Femur (tissue), 1 donor: ENCODE measurements around the gene PROP1.
"Not testable (repeated sequence)": the region's sequence is repeated elsewhere in the genome, so short reads cannot be mapped to it uniquely, and the experiment has no call there.

Source experiments
- DNase-seq: peaks from one replicate; pipeline ENCODE4 v3.0.0-alpha.2; 2017

The PROP1 gene

GRCh38 chr5:177943805-177944736, 52.0 kb downstream of the PROP1 start:
- DNase-seq, result not testable (repeated sequence)

GRCh38 chr5:177942896-177943295, 53.1 kb downstream of the PROP1 start:
- not testable (repeated sequence) for DNase-seq
